Ammon's horn (tissue), 1 donor: Measurements from ENCODE around the gene CRY1.
"Not testable (repeated sequence)": the region's sequence is repeated elsewhere in the genome, so short reads cannot be mapped to it uniquely, and the experiment has no call there.

Experiments used
- DNase-seq: peaks from one replicate; pipeline ENCODE4 v3.0.0-alpha.2; 2016; ENCODE audit warnings: low spot score

Gene CRY1

DNA sequence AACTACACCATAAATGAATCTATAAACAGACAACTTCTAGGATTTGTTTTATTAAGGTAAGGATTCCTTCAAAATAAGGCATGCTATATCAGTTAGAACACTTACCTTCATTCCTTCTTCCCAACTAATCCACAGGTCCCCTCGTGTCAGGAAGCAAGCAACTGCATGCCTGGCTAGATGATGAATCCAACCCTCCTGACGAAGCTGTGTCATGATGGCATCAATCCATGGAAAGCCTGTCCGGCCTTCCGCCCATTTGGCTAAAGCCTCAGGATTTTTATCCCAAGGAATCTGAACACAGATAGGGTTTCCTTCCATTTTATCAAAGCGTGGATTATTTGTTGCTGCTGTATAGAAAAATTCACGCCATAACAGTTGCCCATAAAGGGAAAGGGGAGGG is 93.9 kb downstream of the CRY1 start:
- DNase-seq, result no peak

DNA sequence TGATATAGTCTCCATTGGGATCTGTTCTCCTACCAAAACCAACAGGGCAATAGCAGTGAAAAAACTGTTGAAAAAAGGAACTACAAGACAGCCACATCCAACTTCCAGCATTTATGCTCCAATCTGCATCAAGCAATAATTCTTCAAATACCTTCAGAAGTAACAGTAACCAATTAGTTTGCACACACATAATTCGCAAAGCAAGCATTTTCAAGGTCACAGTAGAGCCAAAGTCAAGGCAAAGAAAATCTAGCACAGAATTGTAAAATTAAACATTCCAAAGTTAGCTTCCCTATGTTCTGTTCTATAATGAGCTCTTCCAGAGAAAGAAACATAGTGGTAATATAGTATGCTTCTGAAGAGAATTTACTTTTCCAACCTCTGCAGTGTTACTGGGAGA is 95.4 kb downstream of the CRY1 start:
- no peak for DNase-seq

DNA sequence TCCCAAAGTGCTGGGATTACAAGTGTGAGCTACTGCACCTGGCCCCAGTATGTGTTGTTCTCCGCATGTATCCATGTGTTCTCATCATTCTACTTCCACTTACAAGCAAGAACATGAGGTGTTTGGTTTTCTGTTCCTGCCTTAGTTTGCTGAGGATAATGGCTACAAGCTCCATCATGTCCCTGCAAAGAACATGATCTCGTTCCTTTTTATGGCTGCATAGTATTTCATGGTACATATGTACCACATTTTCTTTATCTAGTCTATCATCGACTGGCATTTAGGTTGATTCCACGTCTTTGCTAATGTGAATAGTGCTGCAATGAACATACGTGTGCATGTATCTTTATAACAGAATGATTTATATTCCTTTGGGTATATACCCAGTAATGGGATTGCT is 97.2 kb downstream of the CRY1 start:
- DNase-seq, result not testable (repeated sequence)

DNA sequence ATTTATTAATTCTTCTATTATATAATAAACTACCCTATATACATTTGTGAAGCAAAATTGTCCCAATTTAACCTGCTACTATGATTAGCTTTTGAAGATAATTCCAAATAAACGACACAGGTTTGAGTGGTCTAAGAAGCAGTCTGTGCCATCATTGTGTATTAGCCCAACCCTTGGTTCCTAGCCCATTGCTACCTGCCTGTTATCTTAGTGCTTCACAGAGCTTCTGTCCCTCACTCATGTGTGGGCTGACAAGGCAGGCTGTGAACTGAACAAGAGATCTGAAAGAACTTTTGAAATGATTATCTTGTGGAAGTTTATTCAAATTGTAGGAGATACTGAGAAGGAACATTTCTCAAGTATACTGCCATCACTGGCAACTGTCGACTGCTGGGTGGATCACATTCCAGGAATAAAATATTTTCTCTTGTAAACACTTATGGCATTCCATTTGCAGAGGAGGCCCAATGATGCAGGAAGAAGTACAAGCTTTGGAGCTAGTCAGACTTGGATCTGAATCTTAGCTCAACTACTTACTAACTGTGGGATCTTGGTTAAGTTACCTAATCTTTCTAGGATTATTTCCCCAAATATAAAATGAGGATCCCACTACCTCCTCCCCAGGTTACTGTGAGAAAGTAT is 98.6 kb downstream of the CRY1 start:
- no peak for DNase-seq

DNA sequence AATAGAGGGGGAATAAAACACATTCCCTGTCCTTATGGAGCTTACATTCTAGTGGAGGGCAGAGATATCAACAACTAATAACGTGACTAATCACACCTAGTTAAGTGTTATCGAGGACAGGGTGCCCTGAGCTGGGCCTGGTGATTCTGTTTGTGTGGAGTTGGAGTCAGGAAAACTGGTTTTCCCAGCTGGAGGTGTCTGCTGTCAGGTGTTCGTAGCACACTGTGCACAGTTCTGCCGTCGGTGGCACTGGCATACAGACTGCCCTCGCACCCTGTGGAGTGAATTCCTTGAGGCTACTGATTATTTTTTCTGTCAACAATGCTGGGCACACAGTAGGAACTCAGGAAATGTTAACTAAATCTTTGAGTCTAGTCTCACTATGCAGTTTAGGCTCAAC is 105.5 kb downstream of the CRY1 start:
- DNase-seq, result no peak

DNA sequence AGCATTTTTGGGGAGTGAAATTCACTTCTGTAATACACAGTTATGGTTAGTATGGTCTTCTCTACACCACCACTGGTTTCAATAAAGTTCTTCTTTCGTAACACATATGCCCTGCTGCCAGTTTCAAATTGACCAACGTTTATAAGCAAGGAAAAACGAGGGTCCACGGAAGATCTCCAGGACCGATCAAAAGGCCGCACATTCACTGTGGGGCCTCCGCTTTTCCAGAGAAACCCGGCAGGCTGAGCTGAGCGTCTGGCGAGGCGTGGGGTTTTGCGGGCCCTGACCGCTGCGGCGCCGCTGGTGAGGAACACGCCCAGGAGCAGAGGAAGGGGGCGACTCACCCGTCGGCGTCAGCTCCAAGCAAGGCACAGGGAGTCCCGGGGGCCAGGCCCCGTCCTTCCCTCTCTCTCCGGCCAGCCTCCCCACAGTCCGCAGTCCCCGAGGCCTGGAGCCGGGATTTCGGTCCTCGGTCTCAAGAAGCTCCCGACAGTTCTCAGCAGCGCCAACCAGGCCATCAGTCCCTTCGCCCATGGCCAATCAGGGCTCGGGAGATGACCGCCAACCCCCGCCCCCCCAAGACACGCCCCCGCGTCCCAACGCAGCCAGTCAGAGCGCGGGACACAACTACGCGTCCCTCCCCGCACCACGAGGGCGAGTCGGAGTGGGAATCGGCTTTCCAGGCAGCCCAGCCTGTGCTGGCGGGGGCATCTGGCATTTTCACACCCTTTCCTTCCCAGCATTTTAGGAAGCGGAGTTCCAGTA is 106.5 kb downstream of the CRY1 start, which contains the start of gene MTERF2:
TSS of gene MTERF2 (minus strand) at position 522 of the 765 bp plus-strand sequence. CDS start 8,432 bp downstream, outside the sequence.
- peak; percentile 98 for DNase-seq

DNA sequence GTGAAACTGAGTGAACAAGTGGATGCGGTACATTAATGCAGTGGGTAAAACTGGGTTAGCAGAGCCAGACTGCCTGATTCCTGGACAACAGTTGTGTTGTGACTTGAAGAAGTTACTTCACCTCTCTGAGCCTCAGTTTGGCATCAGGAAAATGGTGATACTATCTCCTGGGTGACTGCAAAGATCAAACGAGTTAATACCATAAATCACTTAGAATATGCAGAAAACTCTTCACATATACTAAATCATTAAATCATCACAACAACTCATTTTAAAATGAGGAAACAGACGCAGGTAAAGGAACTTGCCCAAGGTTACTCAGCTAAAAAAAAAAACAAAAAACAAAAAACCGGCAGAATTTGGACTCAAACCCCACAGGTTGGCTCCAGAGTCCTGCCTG is 107.2 kb downstream of the CRY1 start:
- DNase-seq, result no peak

DNA sequence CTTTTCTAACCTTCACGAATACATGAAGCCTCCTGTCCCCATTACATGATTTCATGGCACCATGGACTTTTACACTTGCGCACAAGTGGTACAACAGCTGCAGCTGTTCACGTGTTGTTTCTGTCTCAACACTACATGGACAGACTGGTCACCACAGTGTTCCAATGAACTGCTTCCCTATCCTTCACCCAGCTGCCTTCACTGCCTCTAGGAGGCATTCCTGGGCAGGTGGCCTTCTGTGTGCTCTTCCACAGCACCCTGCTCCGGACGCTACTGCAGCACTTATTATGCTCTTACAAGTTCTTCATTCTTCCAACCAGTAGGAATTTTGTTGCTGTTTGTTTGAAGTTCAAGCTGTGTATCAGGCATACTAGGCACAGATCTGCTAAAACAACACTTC is 107.9 kb downstream of the CRY1 start:
- DNase-seq, result no peak

DNA sequence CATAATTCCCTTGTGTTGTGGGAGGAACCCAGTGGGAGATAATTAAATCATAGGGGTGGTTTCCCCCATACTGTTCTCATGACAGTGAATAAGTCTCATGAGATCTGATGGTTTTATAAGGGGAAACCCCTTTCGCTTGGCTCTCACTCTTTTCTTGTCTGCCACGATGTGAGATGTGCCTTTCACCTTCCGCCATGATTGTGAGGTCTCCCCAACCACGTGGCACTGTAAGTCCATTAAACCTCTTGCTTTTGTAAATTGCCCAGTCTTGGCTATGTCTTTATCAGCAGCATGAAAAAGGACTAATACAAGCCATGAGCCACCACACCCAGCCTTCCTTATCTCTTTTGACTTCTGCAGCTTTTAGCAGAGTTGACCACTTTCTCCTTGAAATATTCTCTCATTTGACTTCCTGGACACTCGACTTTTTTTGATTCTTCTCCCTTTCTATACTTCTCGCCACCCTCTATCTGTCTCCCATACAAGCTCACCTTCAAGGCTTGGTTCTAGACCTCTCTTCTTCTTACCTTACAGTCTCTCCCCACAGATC is 108.7 kb downstream of the CRY1 start:
- DNase-seq, result no peak

DNA sequence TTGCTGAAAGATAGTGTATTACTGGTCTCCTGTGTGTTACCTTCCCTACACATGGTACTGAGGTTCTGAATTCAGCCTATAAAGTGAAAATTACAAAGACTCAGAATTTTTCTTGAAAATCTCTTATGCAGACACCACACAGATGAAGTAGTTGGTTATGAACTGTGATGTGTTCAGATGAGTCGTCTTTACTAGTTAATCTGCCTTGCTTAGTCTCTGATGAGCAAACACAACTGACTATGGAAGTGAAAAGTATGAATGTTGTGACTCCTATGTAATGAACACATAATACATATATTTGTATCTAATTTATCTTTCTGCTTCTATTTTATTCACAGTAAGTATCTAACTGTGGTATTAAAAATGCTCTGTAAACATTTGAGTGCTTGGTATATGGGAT is 111.1 kb downstream of the CRY1 start:
- DNase-seq, result no peak

DNA sequence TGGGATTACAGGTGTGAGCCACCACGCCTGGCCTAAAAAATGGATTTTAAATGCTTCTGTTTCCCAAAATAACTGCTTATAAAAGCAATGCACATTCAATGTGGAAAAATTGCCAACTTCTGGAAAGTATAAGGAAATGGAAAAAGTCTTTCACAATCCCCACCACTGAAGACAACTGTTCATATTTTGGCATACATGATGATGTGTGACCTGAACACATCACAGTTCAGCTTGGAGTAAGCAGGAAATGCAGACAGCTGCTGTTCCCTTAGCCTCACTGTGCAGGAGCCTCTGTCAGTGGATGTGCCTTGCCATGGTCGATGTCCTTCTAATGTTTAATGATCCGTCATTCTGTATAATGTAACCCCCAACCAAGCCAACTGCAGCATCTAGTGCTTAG is 111.6 kb downstream of the CRY1 start:
- no peak for DNase-seq

DNA sequence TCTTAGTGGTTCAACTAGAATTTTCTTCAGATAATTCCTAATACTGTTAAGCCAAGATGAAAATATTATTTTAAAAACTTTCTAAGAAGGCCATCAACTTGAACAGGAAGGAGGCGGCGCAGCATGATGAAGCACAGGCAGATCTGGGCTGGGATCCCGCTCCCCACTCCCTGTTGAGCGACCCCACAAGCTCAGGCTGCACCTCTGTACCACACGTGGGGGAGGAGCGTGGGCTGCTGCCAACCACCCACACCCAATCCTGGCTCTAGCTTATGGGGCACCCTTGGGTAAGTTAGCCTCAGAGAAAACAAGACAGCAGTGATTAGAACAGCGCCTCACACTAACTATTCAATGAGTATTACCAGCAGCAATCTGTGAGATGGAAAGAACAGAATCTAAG is 112.4 kb downstream of the CRY1 start:
- no peak for DNase-seq

DNA sequence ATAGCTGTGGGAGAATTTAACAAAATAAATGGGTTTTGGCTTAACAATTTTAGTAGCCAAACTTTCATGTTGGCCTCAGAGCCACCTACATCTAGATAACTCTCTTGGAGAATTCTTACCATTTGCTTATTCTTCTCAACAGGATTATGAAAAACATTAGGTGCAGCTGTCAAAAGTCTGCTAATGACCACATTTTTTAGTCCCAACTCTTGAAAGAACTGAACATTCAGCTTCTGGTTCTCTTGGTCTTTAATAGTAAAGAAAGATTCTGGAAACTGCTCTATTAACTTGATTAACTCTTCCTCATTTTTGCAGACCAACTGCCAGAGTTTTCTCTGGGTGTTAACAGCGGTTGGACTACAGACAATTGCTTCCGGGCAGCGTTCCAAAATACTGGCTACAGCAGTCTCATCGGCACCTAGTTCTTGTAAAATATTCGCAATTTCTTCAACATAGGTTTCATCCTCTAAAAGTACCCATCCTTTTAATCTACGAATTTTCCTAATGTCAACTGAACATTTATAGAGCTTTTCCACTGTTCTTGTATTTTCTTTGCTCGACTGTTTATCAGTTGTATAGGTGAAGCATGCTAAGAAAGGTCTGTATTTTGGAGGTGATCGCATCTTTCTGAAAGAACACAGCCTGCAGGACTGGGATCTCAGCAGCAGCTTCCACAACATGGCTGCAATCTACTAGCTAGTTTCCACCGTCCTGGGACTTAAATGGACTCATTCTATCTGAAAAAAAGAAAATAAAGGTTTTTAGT is 115.1 kb downstream of the CRY1 start:
- peak; percentile 51 for DNase-seq

DNA sequence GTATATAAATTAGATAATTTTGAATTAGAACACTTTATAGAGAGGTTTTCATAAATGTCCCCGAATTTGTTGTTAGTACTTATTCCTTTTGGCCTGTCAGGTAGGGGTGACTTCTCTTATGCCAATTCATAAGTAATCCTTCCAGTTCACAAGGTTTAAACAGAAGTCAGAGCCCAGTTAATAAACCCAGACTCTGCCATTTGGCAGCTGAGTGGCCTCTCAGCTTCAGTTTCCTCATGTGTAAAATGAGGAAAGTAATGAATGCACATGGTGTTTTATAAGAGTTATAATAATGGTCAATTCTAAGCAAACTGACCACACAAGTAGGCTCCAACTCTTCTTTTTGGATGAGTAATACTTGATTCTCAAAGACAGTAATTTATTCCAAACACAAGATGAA is 116.7 kb downstream of the CRY1 start:
- DNase-seq, result no peak

DNA sequence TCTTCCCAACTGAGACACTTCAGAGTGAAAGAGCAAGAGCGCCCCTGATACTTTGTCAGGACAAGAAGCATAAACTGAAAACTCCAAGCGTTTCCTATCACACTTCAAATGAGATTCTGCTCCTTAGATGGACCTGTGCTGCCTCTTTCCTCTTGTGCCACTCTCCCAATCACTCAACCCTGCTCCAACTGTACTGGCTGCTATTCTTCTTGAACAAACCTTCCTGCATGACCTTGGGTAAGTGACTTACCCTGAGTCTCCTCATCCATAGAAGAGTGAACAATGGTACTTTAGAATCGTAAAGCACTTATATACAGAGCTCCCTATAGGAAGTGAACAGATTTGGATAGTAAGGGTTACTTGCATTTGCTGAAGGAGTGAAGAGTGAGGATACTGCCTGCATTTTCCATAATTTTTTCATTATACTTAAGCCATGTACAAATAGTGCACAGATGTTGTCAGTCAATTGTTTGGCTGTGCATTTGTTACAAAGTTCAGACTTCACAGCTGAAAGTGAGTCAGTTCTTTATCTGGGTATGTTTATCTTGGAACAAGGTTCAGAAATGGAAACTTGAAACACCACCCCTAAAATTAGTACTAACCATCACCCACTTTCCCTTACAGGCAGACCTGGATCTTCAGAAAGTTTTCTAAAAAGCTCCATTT is 117.2 kb downstream of the CRY1 start:
- DNase-seq, result no peak

DNA sequence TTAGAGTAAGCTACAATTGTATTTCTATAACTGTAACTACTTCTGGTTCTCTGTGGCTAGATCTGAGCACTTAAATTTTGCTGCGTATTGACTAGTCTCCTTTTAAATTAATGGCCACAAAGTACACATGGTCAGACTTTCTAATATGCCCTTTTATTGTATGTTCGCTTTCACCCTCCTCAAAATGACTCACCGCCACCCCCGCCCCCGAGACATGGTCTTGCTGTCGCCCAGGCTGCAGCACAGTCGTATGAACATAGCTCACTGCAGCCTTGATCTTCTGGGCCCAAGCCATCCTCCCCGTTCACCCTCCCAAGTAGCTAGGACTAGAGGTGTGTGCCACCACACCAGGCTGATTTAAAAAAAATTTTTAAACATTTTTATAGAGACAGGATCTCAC is 118.3 kb downstream of the CRY1 start:
- no peak for DNase-seq

DNA sequence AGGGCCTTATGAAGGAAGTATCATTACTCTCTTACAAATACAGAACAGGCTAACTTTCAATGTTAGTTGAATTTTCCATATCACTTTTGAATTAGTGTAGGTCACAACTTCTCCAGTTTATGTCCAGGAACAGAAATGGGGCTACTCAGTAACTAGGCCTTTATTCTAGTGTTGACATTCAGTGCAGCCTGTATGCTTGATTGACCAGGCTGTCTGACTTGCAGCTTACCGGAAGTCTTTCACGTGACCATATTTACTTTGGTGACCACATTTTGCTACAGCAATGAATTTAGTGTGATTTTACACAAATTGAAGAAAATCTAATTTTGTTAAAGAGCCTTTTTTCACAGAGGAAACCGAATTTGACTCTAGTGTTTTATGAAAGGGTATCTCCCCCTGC is 118.8 kb downstream of the CRY1 start:
- no peak for DNase-seq

DNA sequence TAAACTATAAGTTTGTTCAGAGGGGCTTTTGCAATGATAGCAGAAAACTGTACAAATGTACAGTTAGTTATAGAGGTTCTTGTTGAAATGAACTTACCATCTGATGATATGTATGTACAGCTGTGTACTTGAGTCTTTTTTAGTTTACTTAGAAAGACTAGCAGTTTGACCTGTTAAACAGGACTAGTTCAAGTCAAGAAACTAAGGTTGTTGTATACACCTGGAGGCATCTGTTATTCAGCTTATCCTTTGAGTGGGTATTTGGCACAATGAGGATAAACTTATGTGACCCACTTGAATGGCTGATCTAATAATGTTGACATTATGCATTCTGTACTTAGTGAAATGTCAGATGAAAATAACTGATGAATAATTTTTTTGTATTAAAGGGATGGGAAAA is 119.8 kb downstream of the CRY1 start:
- no peak for DNase-seq

DNA sequence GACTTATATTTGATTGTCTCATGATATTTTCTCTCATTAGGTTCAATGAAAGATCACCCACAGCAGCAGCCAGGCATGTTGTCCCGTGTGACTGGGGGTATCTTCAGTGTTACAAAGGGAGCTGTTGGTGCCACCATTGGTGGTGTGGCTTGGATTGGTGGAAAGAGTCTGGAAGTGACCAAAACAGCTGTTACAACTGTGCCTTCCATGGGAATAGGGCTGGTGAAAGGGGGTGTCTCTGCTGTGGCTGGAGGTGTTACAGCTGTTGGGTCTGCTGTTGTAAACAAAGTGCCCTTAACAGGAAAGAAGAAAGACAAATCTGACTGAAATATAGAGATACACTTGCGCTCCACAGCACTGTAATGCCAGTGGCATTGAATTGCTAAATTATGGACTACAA is 122.3 kb downstream of the CRY1 start:
- no peak for DNase-seq

DNA sequence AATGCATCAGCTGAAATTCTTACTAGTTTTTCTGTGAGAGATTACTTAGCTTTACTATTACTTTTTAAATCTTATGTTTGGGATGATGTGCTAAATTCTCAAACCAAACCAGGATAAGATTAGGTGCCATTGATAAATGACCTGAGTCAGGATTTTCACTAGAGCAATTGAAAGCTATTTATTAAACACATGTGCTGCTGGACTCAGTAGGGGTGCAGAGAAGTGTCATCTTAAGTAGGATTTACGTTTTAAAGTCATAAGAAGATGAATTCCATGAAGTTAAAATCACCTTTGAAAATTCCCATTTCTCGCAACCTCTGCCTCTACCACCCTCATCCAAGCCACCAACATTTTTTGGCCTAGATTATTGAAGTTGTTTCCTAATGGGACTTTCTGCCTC is 128.8 kb downstream of the CRY1 start:
- no peak for DNase-seq

DNA sequence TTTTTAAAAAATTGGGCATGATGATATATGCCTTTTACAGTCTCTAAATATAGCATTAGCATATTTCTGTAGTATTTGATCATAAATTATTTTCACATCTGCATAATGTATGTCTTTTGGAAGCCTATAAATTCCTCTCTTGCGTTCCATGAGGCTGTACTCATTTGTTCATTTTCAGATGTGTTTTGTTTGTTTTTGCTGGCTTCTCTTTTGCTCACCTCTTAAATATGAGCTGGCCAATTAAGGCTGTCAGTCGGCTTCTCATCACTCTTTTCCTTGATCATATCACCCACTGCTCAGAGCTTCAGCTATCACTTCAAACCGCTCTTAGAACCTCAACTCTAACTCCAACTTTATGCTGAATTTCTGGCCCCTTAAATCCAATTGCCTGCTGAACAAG is 131.1 kb downstream of the CRY1 start:
- DNase-seq, result no peak

DNA sequence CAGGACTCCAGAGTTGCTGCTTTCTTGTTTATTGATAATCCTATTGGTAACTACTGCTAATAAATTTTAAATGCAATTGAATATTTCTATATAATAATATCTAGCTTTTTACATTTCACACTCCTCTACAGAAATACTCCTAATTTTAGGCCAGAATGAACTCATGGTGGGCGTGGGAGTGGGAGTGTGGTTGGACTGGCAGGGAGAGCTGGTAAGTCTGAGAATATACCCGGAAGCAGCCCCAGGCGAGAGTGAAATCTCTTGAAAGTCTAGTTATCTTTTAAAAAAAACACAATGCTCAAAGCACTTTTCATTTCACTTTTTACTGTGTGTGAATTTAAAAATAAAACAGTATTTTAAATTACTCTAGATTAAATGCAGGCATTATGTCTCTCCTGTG is 132.9 kb downstream of the CRY1 start:
- no peak for DNase-seq
